Neural crest cell (in vitro differentiated cells): ENCODE results near the gene CORO2A. TPM values are rescaled to one million over a fixed set of nuclear protein-coding genes. Genes with fewer than 3 reads are reported as not detected.

Source experiments
- DNase-seq: peaks from one replicate; pipeline ENCODE4 v3.0.0; 2021; ENCODE audit warnings: low read depth, mixed read lengths, low spot score
- H3K27ac Mint-ChIP-seq: one replicate; pipeline ENCODE4 v1.8.0; 2021; ENCODE audit warnings: mild to moderate bottlenecking, mixed read lengths; ENCODE audit not compliant: unreplicated experiment
- H3K27me3 Mint-ChIP-seq: 2 replicates; pipeline ENCODE4 v1.8.0; 2021; ENCODE audit warnings: low read depth, mild to moderate bottlenecking, mixed read lengths
- H3K36me3 Mint-ChIP-seq: 2 replicates; pipeline ENCODE4 v1.8.0; 2021; ENCODE audit warnings: low read depth, mild to moderate bottlenecking, mixed read lengths
- H3K4me1 Mint-ChIP-seq: 2 replicates; pipeline ENCODE4 v1.8.0; 2021; ENCODE audit warnings: mixed read lengths
- H3K4me3 Mint-ChIP-seq: one replicate; pipeline ENCODE4 v1.8.0; 2021; ENCODE audit warnings: mild to moderate bottlenecking, mixed read lengths
- H3K9me3 Mint-ChIP-seq: 2 replicates; pipeline ENCODE4 v1.8.0; 2021; ENCODE audit warnings: mixed read lengths
- total RNA-seq: library from RNA; stranded (reverse); gene quantifications from 2 replicates; pipeline ENCODE4 v1.2.1, GENCODE V29; 2021
- TF ChIP-seq, protein P1 (sequence below): fragments of 200-600 bp; sonication (generic); conservative IDR thresholded peaks from 2 replicates; pipeline ENCODE4 v1.5.0; 2021; ENCODE audit warnings: antibody characterized with exemption, mild to moderate bottlenecking

CORO2A gene
- total RNA-seq, 1 donor from 2014 or later: 9.3 TPM

DNA sequence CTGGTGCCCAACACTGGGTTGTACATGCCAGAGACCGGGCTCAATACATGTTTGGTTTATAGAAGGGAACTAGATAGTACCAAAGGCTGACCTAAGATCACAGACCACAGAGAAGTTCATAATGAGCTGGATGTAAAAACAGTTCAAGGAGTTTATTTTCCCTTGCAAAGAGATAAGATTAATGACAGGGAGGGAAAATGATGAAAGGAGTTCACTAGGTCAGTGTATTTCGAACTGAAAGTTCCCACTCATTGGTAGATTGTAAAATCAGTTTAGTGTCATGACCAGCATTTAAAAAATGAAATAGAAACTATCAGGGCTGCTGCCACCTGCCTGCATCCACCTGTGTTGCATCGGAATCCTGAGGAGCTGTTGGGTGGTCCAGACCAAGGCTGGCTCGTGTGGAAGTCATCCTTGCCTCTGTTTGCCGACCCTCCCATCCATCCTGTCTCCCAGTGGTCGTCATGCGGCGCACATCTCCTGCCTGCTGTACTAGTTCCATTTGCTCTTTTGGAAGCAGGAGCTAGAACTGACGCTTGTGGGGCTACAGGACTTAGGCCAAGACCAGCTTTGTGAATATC lies 41.9 kb upstream of the CORO2A start:
- Mint-ChIP-seq H3K27me3 (no peaks in the 10 kb centered on the region), H3K27ac (no peak overlapping the region), H3K4me1 (peaks cover 2% of the 10 kb centered on the region), H3K9me3 (no peaks in the 10 kb centered on the region), H3K4me3 (no peak overlapping the region), H3K36me3 (no peaks in the 10 kb centered on the region)
- TF ChIP-seq, protein P1, sequence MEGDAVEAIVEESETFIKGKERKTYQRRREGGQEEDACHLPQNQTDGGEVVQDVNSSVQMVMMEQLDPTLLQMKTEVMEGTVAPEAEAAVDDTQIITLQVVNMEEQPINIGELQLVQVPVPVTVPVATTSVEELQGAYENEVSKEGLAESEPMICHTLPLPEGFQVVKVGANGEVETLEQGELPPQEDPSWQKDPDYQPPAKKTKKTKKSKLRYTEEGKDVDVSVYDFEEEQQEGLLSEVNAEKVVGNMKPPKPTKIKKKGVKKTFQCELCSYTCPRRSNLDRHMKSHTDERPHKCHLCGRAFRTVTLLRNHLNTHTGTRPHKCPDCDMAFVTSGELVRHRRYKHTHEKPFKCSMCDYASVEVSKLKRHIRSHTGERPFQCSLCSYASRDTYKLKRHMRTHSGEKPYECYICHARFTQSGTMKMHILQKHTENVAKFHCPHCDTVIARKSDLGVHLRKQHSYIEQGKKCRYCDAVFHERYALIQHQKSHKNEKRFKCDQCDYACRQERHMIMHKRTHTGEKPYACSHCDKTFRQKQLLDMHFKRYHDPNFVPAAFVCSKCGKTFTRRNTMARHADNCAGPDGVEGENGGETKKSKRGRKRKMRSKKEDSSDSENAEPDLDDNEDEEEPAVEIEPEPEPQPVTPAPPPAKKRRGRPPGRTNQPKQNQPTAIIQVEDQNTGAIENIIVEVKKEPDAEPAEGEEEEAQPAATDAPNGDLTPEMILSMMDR: peak; percentile 37
- no peak for DNase-seq

DNA sequence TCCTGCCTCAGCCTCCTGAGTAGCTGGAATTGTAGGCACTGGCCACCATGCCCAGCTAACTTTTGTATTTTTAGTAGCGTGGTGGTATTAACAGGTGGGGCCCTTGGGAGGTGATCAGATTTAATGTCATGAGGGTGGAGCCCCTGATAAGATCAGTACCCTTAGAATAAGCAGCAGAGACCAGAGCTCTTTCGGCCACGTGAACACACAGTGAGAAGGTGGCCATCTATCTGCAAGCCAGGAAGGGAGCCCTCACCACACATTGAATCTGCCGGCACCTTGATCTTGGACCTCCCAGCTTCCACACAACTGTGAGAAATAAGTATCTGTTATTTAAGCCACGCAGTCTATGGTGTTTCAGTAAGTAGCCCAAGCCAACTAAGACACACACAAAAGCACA lies 40.5 kb upstream of the CORO2A start:
- Mint-ChIP-seq H3K27ac (no peak overlapping the region), H3K4me1 (peaks cover 9% of the 10 kb centered on the region), H3K4me3 (no peak overlapping the region), H3K9me3 (no peaks in the 10 kb centered on the region), H3K36me3 (no peaks in the 10 kb centered on the region), H3K27me3 (no peaks in the 10 kb centered on the region)
- no peak for DNase-seq
- TF ChIP-seq, protein P1: no peak

DNA sequence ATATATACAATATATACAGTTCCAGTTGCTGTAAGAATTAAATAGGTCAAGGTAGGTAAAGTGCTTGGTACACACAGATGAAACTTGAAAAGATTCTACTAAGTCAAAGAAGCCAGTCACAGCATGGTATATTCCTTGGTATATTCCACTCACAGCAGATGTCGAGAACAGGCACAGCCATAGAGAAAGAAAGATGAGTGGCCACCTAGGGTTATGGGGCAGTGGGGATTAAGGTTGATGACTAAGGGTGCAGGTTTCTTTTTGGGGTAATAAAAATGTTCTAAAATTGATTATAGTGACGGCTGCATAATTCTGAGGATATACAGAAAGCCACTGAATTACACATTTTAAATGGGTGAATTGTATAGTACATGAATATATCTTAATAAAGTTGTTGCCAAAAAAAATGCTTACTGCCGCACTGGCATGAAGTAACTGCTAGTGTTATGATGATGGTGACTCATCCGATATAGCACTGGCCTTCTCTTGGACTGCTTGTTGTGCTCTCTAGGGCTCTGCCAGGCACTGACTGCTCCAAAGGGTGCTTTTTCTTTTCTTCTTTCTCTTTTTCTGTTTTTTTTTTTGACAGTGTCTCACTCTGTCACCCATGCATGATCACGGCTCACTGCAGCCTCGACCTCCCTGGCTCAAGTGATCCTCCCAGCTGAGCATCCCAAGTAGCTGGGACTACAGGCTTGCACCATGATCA lies 39.5 kb upstream of the CORO2A start:
- Mint-ChIP-seq H3K9me3 (no peaks in the 10 kb centered on the region), H3K36me3 (no peaks in the 10 kb centered on the region), H3K27ac (no peak overlapping the region)

DNA sequence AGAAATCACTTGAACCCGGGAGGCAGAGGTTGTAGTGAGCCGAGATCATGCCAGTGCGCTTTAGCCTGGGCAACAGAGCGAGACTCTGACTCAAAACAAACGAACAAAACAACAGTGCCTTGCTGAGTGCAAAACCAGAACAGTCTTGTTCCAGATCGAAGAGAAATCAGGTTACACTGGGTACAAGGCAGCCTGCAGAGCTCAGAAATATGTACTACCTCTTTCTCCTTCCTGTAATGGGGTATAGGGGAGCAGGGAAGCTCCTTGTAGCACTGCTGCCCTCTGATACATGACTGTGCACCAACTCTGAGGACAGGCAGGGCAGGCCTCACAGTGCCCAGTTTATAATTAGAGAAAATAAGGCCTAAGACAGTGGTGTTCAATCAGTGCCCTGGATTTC lies 38.4 kb upstream of the CORO2A start:
- no peak for DNase-seq
- no peaks in the 10 kb centered on the region for H3K36me3 Mint-ChIP-seq
- H3K9me3 Mint-ChIP-seq: no peaks in the 10 kb centered on the region
- no peak overlapping the region for H3K27ac Mint-ChIP-seq
- H3K27me3 Mint-ChIP-seq: no peaks in the 10 kb centered on the region
- TF ChIP-seq, protein P1: no peak
- H3K4me1 Mint-ChIP-seq: peaks cover 17% of the 10 kb centered on the region
- H3K4me3 Mint-ChIP-seq: no peak overlapping the region

More for the DNA sequence above, 39.5 kb upstream of the CORO2A start:
- H3K4me1 Mint-ChIP-seq: peaks cover 15% of the 10 kb centered on the region
- no peak overlapping the region for H3K4me3 Mint-ChIP-seq
- TF ChIP-seq, protein P1: no peak
- DNase-seq: no peak
- H3K27me3 Mint-ChIP-seq: no peaks in the 10 kb centered on the region

DNA sequence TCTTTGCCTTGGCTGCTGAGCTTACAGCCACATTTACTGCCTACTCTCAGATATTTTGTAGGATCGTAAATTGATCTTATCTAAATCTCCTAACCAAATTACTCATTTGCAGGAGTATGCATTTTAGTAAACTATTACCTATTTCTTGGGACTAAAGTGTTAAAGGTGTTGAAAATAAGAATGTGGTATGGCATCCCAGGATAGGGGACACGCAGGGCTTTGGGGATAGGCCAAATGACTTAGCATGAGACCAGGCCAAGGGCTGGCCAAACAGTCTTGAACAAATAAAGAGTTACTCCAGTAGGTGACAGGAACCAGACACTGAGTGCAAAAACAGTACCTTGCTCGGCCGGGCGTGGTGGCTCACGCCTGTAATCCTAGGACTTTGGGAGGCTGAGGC lies 37.9 kb upstream of the CORO2A start:
- no peak overlapping the region for H3K27ac Mint-ChIP-seq
- H3K36me3 Mint-ChIP-seq: no peaks in the 10 kb centered on the region
- no peak for DNase-seq
- H3K4me3 Mint-ChIP-seq: no peak overlapping the region
- peaks cover 17% of the 10 kb centered on the region for H3K4me1 Mint-ChIP-seq
- H3K9me3 Mint-ChIP-seq: no peaks in the 10 kb centered on the region
- H3K27me3 Mint-ChIP-seq: no peaks in the 10 kb centered on the region
- TF ChIP-seq, protein P1: no peak
